Measurements from ENCODE around the gene HEATR5B.
A peak's percentile ranks its signal among the peaks of the same experiment; 100 is the strongest.

The HEATR5B gene

GRCh38 chr2:37085731-37086147 is 1.6 kb upstream of the HEATR5B start:
- peaks cover 18% of the 10 kb centered on the region for H3K36me3 ChIP-seq (replicated peaks)
- H3K27me3 ChIP-seq (replicated peaks) = no peaks in the 10 kb centered on the region
- H3K4me3 ChIP-seq (ENCODE audit: low read depth, low read length) = no peak overlapping the region
- in situ Hi-C loops (cut with HindIII; ENCODE audit: low pct_ligation_motif_present, low sequenced_read_pairs) = no loop called here
- peak; percentile 60 for DNase-seq
- no peak for TF ChIP-seq CTCF (IDR thresholded peaks at IDR 0.05; ENCODE audit: low read depth, low read length, missing control alignments)
- H3K27ac ChIP-seq = peak overlapping the region; percentile 13

GRCh38 chr2:37084797-37085196 is 625 bp upstream of the HEATR5B start:
- no peak for TF ChIP-seq CTCF (IDR thresholded peaks at IDR 0.05; ENCODE audit: low read depth, low read length, missing control alignments)
- in situ Hi-C loops (cut with HindIII; ENCODE audit: low pct_ligation_motif_present, low sequenced_read_pairs) = no loop called here
- DNase-seq = no peak
- Histone ChIP-seq H3K36me3 (replicated peaks) (peaks cover 13% of the 10 kb centered on the region), H3K27ac (peak overlapping the region; percentile 63), H3K27me3 (replicated peaks) (no peaks in the 10 kb centered on the region), H3K4me3 (ENCODE audit: low read depth, low read length) (peak overlapping the region; percentile 95)

- no peak overlapping the region for H3K4me3 ChIP-seq (ENCODE audit: low read depth, low read length)
- no peak for DNase-seq
- H3K27me3 ChIP-seq (replicated peaks) = no peaks in the 10 kb centered on the region
- H3K27ac ChIP-seq = no peak overlapping the region
- in situ Hi-C loops (cut with HindIII; ENCODE audit: low pct_ligation_motif_present, low sequenced_read_pairs) = no loop called here
- no peak for TF ChIP-seq CTCF (IDR thresholded peaks at IDR 0.05; ENCODE audit: low read depth, low read length, missing control alignments)
- H3K36me3 ChIP-seq (replicated peaks) = peaks cover 9% of the 10 kb centered on the region
Measured at GRCh38 chr2:37080689-37081088, 3.5 kb downstream of the HEATR5B start.

GRCh38 chr2:37080266-37080665 is 3.9 kb downstream of the HEATR5B start:
- in situ Hi-C loops (cut with HindIII; ENCODE audit: low pct_ligation_motif_present, low sequenced_read_pairs) = no loop called here
- H3K27me3 ChIP-seq (replicated peaks) = no peaks in the 10 kb centered on the region
- H3K36me3 ChIP-seq (replicated peaks) = peaks cover 9% of the 10 kb centered on the region
- no peak for TF ChIP-seq CTCF (IDR thresholded peaks at IDR 0.05; ENCODE audit: low read depth, low read length, missing control alignments)
- H3K27ac ChIP-seq = no peak overlapping the region
- DNase-seq = no peak
- H3K4me3 ChIP-seq (ENCODE audit: low read depth, low read length) = no peak overlapping the region

GRCh38 chr2:37070931-37071330 is 13.2 kb downstream of the HEATR5B start:
- Histone ChIP-seq H3K27ac (no peak overlapping the region), H3K4me3 (ENCODE audit: low read depth, low read length) (no peak overlapping the region), H3K36me3 (replicated peaks) (peaks cover 15% of the 10 kb centered on the region), H3K27me3 (replicated peaks) (no peaks in the 10 kb centered on the region)
- in situ Hi-C loops (cut with HindIII; ENCODE audit: low pct_ligation_motif_present, low sequenced_read_pairs) = no loop called here
- DNase-seq = no peak
- TF ChIP-seq CTCF (IDR thresholded peaks at IDR 0.05; ENCODE audit: low read depth, low read length, missing control alignments) = no peak

GRCh38 chr2:37068686-37069085 is 15.5 kb downstream of the HEATR5B start:
- in situ Hi-C loops (cut with HindIII; ENCODE audit: low pct_ligation_motif_present, low sequenced_read_pairs) = no loop called here
- no peak overlapping the region for H3K27ac ChIP-seq
- no peak for TF ChIP-seq CTCF (IDR thresholded peaks at IDR 0.05; ENCODE audit: low read depth, low read length, missing control alignments)
- peaks cover 26% of the 10 kb centered on the region for H3K36me3 ChIP-seq (replicated peaks)
- no peak overlapping the region for H3K4me3 ChIP-seq (ENCODE audit: low read depth, low read length)
- H3K27me3 ChIP-seq (replicated peaks) = no peaks in the 10 kb centered on the region
- no peak for DNase-seq
